OCI-LY1 (cell line): ENCODE measurements around the gene ZNF3.

Experiments
- H2AFZ ChIP-seq: fragments of 200-600 bp; sonication (generic), shearing (Covaris generic); 2 replicates; pipeline ENCODE4 v1.6.0; 2014; ENCODE audit warnings: antibody characterized with exemption, mild to moderate bottlenecking, low read length
- H3F3A ChIP-seq: fragments of 200-600 bp; sonication (generic), shearing (Covaris generic); 2 replicates; pipeline ENCODE4 v1.6.0; 2014; ENCODE audit warnings: mild to moderate bottlenecking, antibody characterized with exemption, low read length, moderate library complexity; ENCODE audit not compliant: insufficient read depth
- H3K27ac ChIP-seq: fragments of 200-600 bp; sonication (generic); 2 replicates; pipeline ENCODE4 v1.5.1; 2014; ENCODE audit warnings: low read length, mixed run types, mild to moderate bottlenecking, low read depth; ENCODE audit not compliant: poor library complexity, severe bottlenecking
- H3K27me3 ChIP-seq: fragments of 200-600 bp; sonication (generic); 2 replicates; pipeline ENCODE4 v1.6.0; 2014; ENCODE audit warnings: antibody characterized with exemption, mild to moderate bottlenecking, low read length, moderate library complexity; ENCODE audit not compliant: insufficient read depth
- H3K36me3 ChIP-seq: fragments of 200-600 bp; sonication (generic); 2 replicates; pipeline ENCODE4 v1.6.1; 2014; ENCODE audit warnings: mild to moderate bottlenecking, antibody characterized with exemption, low read length, moderate library complexity, mixed read lengths; ENCODE audit not compliant: insufficient read depth
- H3K4me1 ChIP-seq: fragments of 200-600 bp; sonication (generic); 2 replicates; pipeline ENCODE4 v1.5.1; 2014; ENCODE audit warnings: mild to moderate bottlenecking, low read length, moderate library complexity; ENCODE audit not compliant: insufficient read depth, severe bottlenecking
- H3K4me2 ChIP-seq: fragments of 200-600 bp; sonication (generic), shearing (Covaris generic); 2 replicates; pipeline ENCODE4 v1.6.1; 2014; ENCODE audit warnings: low read length
- H3K4me3 ChIP-seq: fragments of 200-600 bp; sonication (generic); 2 replicates; pipeline ENCODE4 v1.5.1; 2014; ENCODE audit warnings: low read length, low read depth, mild to moderate bottlenecking, mixed read lengths; ENCODE audit not compliant: poor library complexity, severe bottlenecking
- H3K79me2 ChIP-seq: fragments of 200-600 bp; shearing (Covaris generic); 2 replicates; pipeline ENCODE4 v1.6.1; 2016; ENCODE audit warnings: mixed run types, low read length, mixed read lengths; ENCODE audit not compliant: insufficient read depth
- H3K9ac ChIP-seq: fragments of 200-600 bp; sonication (generic), shearing (Covaris generic); 2 replicates; pipeline ENCODE4 v1.6.1; 2014; ENCODE audit warnings: mild to moderate bottlenecking, low read length, mixed read lengths
- H3K9me2 ChIP-seq: fragments of 200-600 bp; sonication (generic), shearing (Covaris generic); 2 replicates; pipeline ENCODE4 v1.6.1; 2014; ENCODE audit warnings: low read depth, mild to moderate bottlenecking, low read length, mixed read lengths
- H3K9me3 ChIP-seq: fragments of 200-600 bp; shearing (Covaris generic); 2 replicates; pipeline ENCODE4 v1.6.1; 2014; ENCODE audit warnings: low read length, mixed read lengths
- H4K20me1 ChIP-seq: fragments of 200-600 bp; sonication (generic), shearing (Covaris generic); 2 replicates; pipeline ENCODE4 v1.6.0; 2016; ENCODE audit warnings: mild to moderate bottlenecking, low read length; ENCODE audit not compliant: insufficient read depth
- EZH2 ChIP-seq: fragments of 200-600 bp; sonication (generic), shearing (Covaris generic); IDR thresholded peaks from 2 replicates; pipeline ENCODE4 v1.8.0; 2017; ENCODE audit warnings: borderline replicate concordance, mixed run types, mild to moderate bottlenecking, antibody characterized with exemption, low read length, moderate library complexity, mixed read lengths
- TF ChIP-seq, protein P1 (sequence below): fragments of 200-600 bp; sonication (generic), shearing (Covaris generic); IDR thresholded peaks from 2 replicates; pipeline ENCODE4 v1.5.1; 2017; ENCODE audit warnings: mild to moderate bottlenecking, antibody characterized with exemption, low read length, moderate library complexity, mixed read lengths

Gene ZNF3

DNA sequence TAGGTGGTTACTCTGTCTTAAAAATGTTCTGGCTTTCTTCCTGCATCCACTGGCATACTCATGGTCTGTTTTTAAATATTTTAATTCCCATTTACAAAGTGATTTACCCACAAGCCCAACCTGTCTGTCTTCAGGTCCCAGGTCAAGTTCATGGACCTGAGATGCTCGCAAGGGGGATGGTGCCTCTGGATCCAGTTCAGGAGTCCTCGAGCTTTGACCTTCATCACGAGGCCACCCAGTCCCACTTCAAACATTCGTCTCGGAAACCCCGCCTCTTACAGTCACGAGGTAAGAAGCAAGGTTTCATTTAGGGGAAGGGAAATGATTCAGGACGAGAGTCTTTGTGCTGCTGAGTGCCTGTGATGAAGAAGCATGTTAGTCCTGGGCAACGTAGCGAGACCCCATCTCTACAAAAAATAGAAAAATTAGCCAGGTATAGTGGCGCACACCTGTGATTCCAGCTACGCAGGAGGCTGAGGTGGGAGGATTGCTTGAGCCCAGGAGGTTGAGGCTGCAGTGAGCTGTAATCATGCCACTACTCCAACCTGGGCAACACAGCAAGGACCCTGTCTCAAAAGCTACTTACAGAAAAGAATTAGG is 57.4 kb downstream of the ZNF3 start:
- peaks cover 16% of the 10 kb centered on the region for H3K79me2 ChIP-seq
- no peaks in the 10 kb centered on the region for H3K9me3 ChIP-seq
- H3K4me1 ChIP-seq: no peaks in the 10 kb centered on the region
- H3K9me2 ChIP-seq: no peaks in the 10 kb centered on the region
- no peaks in the 10 kb centered on the region for H3K27me3 ChIP-seq
- no peak overlapping the region for H3K4me2 ChIP-seq
- H3K9ac ChIP-seq: no peak overlapping the region
- H3K27ac ChIP-seq: no peak overlapping the region
- H4K20me1 ChIP-seq: no peaks in the 10 kb centered on the region
- TF ChIP-seq, protein P1, sequence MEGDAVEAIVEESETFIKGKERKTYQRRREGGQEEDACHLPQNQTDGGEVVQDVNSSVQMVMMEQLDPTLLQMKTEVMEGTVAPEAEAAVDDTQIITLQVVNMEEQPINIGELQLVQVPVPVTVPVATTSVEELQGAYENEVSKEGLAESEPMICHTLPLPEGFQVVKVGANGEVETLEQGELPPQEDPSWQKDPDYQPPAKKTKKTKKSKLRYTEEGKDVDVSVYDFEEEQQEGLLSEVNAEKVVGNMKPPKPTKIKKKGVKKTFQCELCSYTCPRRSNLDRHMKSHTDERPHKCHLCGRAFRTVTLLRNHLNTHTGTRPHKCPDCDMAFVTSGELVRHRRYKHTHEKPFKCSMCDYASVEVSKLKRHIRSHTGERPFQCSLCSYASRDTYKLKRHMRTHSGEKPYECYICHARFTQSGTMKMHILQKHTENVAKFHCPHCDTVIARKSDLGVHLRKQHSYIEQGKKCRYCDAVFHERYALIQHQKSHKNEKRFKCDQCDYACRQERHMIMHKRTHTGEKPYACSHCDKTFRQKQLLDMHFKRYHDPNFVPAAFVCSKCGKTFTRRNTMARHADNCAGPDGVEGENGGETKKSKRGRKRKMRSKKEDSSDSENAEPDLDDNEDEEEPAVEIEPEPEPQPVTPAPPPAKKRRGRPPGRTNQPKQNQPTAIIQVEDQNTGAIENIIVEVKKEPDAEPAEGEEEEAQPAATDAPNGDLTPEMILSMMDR: no peak
- no peak for TF ChIP-seq EZH2
- no peak overlapping the region for H3K4me3 ChIP-seq
- no peak overlapping the region for H2AFZ ChIP-seq
- H3F3A ChIP-seq: 0 out of 2 replicates have a peak, but pooled peaks cover 3% of the 10 kb centered on the region
- peaks cover 72% of the 10 kb centered on the region for H3K36me3 ChIP-seq

DNA sequence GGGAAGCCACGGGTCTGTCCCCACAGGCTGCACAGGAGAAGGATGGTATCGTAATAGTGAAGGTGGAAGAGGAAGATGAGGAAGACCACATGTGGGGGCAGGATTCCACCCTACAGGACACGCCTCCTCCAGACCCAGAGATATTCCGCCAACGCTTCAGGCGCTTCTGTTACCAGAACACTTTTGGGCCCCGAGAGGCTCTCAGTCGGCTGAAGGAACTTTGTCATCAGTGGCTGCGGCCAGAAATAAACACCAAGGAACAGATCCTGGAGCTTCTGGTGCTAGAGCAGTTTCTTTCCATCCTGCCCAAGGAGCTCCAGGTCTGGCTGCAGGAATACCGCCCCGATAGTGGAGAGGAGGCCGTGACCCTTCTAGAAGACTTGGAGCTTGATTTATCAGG is 58.0 kb downstream of the ZNF3 start:
- Histone ChIP-seq H3K4me3 (no peak overlapping the region), H3K79me2 (peaks cover 21% of the 10 kb centered on the region), H3K9ac (no peak overlapping the region), H4K20me1 (no peaks in the 10 kb centered on the region), H3K4me2 (no peak overlapping the region), H3K27me3 (no peaks in the 10 kb centered on the region), H3K9me3 (no peaks in the 10 kb centered on the region), H3K36me3 (peaks cover 75% of the 10 kb centered on the region), H3K27ac (no peak overlapping the region), H2AFZ (no peak overlapping the region), H3K4me1 (no peaks in the 10 kb centered on the region), H3K9me2 (no peaks in the 10 kb centered on the region), H3F3A (0 out of 2 replicates have a peak, but pooled peaks cover 3% of the 10 kb centered on the region)
- TF ChIP-seq, protein P1: no peak
- TF ChIP-seq EZH2: no peak

- H3K4me2 ChIP-seq: no peak overlapping the region
- H2AFZ ChIP-seq: no peak overlapping the region
- peaks cover 67% of the 10 kb centered on the region for H3K36me3 ChIP-seq
- no peak overlapping the region for H3K9ac ChIP-seq
- H3K27ac ChIP-seq: no peak overlapping the region
- H3K9me2 ChIP-seq: no peaks in the 10 kb centered on the region
- no peak overlapping the region for H3K4me3 ChIP-seq
- H3K27me3 ChIP-seq: no peaks in the 10 kb centered on the region
- peaks cover 4% of the 10 kb centered on the region for H3K4me1 ChIP-seq
- H3K79me2 ChIP-seq: peaks cover 30% of the 10 kb centered on the region
- H3F3A ChIP-seq: 0 out of 2 replicates have a peak, but pooled peaks cover 3% of the 10 kb centered on the region
- no peaks in the 10 kb centered on the region for H3K9me3 ChIP-seq
- TF ChIP-seq, protein P1: no peak
- TF ChIP-seq EZH2: no peak
- no peaks in the 10 kb centered on the region for H4K20me1 ChIP-seq
These were observed 58.9 kb downstream of the ZNF3 start for GRCh38 chr7:100022621-100023020.
